HEK293 (cell line): ENCODE results near the gene ADRB2.
A peak's percentile ranks its signal among the peaks of the same experiment; 100 is the strongest.

Experiments
- ATF2 ChIP-seq: fragments of 450-650 bp; formaldehyde crosslinking; IDR thresholded peaks from 2 replicates; pipeline ENCODE4 v1.5.1; 2016; ENCODE audit warnings: missing biosample characterization, missing genetic modification characterization, low read depth
- PRDM1 ChIP-seq: fragments of 450-650 bp; formaldehyde crosslinking; IDR thresholded peaks from 2 replicates; pipeline ENCODE4; 2016; ENCODE audit warnings: missing biosample characterization, missing genetic modification characterization
- PRDM10 ChIP-seq: fragments of 450-650 bp; formaldehyde crosslinking; IDR thresholded peaks from 2 replicates; pipeline ENCODE4 v1.5.1; 2016; ENCODE audit warnings: missing biosample characterization, missing genetic modification characterization
- PRDM2 ChIP-seq: fragments of 450-650 bp; formaldehyde crosslinking; IDR thresholded peaks from 2 replicates; pipeline ENCODE4 v1.5.1; 2016; ENCODE audit warnings: missing biosample characterization, missing genetic modification characterization, borderline replicate concordance
- SALL2 ChIP-seq: fragments of 450-650 bp; formaldehyde crosslinking; IDR thresholded peaks from 2 replicates; pipeline ENCODE4 v1.5.0; 2017; ENCODE audit warnings: missing biosample characterization, mild to moderate bottlenecking, missing genetic modification characterization, borderline replicate concordance
- SCRT1 ChIP-seq: fragments of 450-650 bp; formaldehyde crosslinking; IDR thresholded peaks from 2 replicates; pipeline ENCODE4 v1.5.1; 2016; ENCODE audit warnings: missing biosample characterization, missing genetic modification characterization, borderline replicate concordance
- SP2 ChIP-seq: fragments of 450-650 bp; formaldehyde crosslinking; IDR thresholded peaks from 2 replicates; pipeline ENCODE4 v1.5.1; 2016; ENCODE audit warnings: missing biosample characterization, missing genetic modification characterization
- YY2 ChIP-seq: fragments of 450-650 bp; formaldehyde crosslinking; IDR thresholded peaks from 2 replicates; pipeline ENCODE4 v1.5.1; 2016; ENCODE audit warnings: missing biosample characterization, missing genetic modification characterization
- ZFP41 ChIP-seq: fragments of 450-650 bp; formaldehyde crosslinking; IDR thresholded peaks from 2 replicates; pipeline ENCODE4 v1.5.1; 2016; ENCODE audit warnings: missing biosample characterization, missing genetic modification characterization, borderline replicate concordance
- ZNF10 ChIP-seq: fragments of 450-650 bp; formaldehyde crosslinking; IDR thresholded peaks from 2 replicates; pipeline ENCODE4 v1.5.1; 2017; ENCODE audit warnings: missing biosample characterization, missing genetic modification characterization
- ZNF16 ChIP-seq: fragments of 450-650 bp; formaldehyde crosslinking; IDR thresholded peaks from 2 replicates; pipeline ENCODE4 v1.5.1; 2016; ENCODE audit warnings: low read depth, missing biosample characterization, missing genetic modification characterization
- ZNF169 ChIP-seq: fragments of 450-650 bp; formaldehyde crosslinking; IDR thresholded peaks from 2 replicates; pipeline ENCODE4 v1.5.1; 2016; ENCODE audit warnings: missing biosample characterization, missing genetic modification characterization
- ZNF202 ChIP-seq: fragments of 450-650 bp; formaldehyde crosslinking; IDR thresholded peaks from 2 replicates; pipeline ENCODE4 v1.5.1; 2016; ENCODE audit warnings: missing biosample characterization, missing genetic modification characterization, borderline replicate concordance
- ZNF23 ChIP-seq: fragments of 450-650 bp; formaldehyde crosslinking; IDR thresholded peaks from 2 replicates; pipeline ENCODE4 v1.5.1; 2016; ENCODE audit warnings: missing biosample characterization, missing genetic modification characterization, borderline replicate concordance
- ZNF362 ChIP-seq: fragments of 450-650 bp; formaldehyde crosslinking; IDR thresholded peaks from 2 replicates; pipeline ENCODE4 v1.5.1; 2016; ENCODE audit warnings: missing biosample characterization, missing genetic modification characterization
- ZNF416 ChIP-seq: fragments of 450-650 bp; formaldehyde crosslinking; IDR thresholded peaks from 2 replicates; pipeline ENCODE4 v1.5.1; 2016; ENCODE audit warnings: missing biosample characterization, missing genetic modification characterization
- ZNF488 ChIP-seq: fragments of 450-650 bp; formaldehyde crosslinking; IDR thresholded peaks from 2 replicates; pipeline ENCODE4 v1.5.1; 2016; ENCODE audit warnings: missing biosample characterization, missing genetic modification characterization
- ZNF544 ChIP-seq: fragments of 450-650 bp; formaldehyde crosslinking; IDR thresholded peaks from 2 replicates; pipeline ENCODE4 v1.5.0; 2017; ENCODE audit warnings: missing biosample characterization, missing genetic modification characterization
- ZNF555 ChIP-seq: fragments of 450-650 bp; formaldehyde crosslinking; conservative IDR thresholded peaks from 2 replicates; pipeline ENCODE4 v1.5.1; 2017; ENCODE audit warnings: missing biosample characterization, mild to moderate bottlenecking, missing genetic modification characterization, inconsistent platforms
- ZNF560 ChIP-seq: fragments of 450-650 bp; formaldehyde crosslinking; IDR thresholded peaks from 2 replicates; pipeline ENCODE4 v1.5.1; 2017; ENCODE audit warnings: missing biosample characterization, missing genetic modification characterization, borderline replicate concordance
- ZNF600 ChIP-seq: fragments of 450-650 bp; formaldehyde crosslinking; IDR thresholded peaks from 2 replicates; pipeline ENCODE4 v1.5.1; 2016; ENCODE audit warnings: missing biosample characterization, missing genetic modification characterization
- ZNF623 ChIP-seq: fragments of 450-650 bp; formaldehyde crosslinking; IDR thresholded peaks from 2 replicates; pipeline ENCODE4 v1.5.1; 2016; ENCODE audit warnings: missing biosample characterization, missing genetic modification characterization
- ZNF704 ChIP-seq: fragments of 450-650 bp; formaldehyde crosslinking; IDR thresholded peaks from 2 replicates; pipeline ENCODE4 v1.5.1; 2016; ENCODE audit warnings: missing biosample characterization, missing genetic modification characterization
- ZSCAN16 ChIP-seq: fragments of 450-650 bp; formaldehyde crosslinking; IDR thresholded peaks from 2 replicates; pipeline ENCODE4 v1.5.1; 2016; ENCODE audit warnings: missing biosample characterization, missing genetic modification characterization

The ADRB2 gene

GRCh38 chr5:148825716-148826052 is 727 bp upstream of the ADRB2 start (continued):
- TF ChIP-seq PRDM10 (tag by site-specific recombination) (no peak), ZNF16 (tag by site-specific recombination) (no peak), SCRT1 (tag by site-specific recombination) (no peak), SALL2 (tag by site-specific recombination) (no peak), ZNF23 (no peak), ZFP41 (tag by site-specific recombination) (no peak), SP2 (no peak), PRDM1 (tag by site-specific recombination) (0 out of 2 replicates have a peak, but pooled peaks have one; percentile 17), ZNF704 (tag by site-specific recombination) (no peak), ZNF416 (tag by site-specific recombination) (no peak), ZNF488 (tag by site-specific recombination) (no peak), ZNF202 (tag by site-specific recombination) (no peak), ZNF169 (tag by site-specific recombination) (no peak), YY2 (tag by site-specific recombination) (no peak), ZNF555 (tag by site-specific recombination) (no peak), ZNF623 (tag by site-specific recombination) (no peak), ZNF560 (tag by site-specific recombination) (no peak), ZNF600 (tag by site-specific recombination) (peak; percentile 92; the same call in 1 of the 2 replicates), ZNF362 (tag by site-specific recombination) (no peak), ATF2 (tag by site-specific recombination) (no peak), ZSCAN16 (tag by site-specific recombination) (no peak), PRDM2 (tag by site-specific recombination) (no peak), ZNF10 (tag by site-specific recombination) (peak; percentile 32; the same call in 1 of the 2 replicates), ZNF544 (tag by site-specific recombination) (no peak)
